Purkinje cell (primary cell): ENCODE measurements around the gene CCDC186. TPM values are rescaled to one million over a fixed set of nuclear protein-coding genes. Genes with fewer than 3 reads are reported as not detected.

ENCODE experiments used
- polyA plus RNA-seq: library from polyadenylated mRNA; unstranded; fragments of >200 nt; fragmentation: Nextera tagmentation; gene quantifications from 2 replicates; pipeline ENCODE4 v1.2.1, GENCODE V29; 2014

The CCDC186 gene
- polyA plus RNA-seq: 21.7 and 34.6 TPM in 2 replicates

DNA sequence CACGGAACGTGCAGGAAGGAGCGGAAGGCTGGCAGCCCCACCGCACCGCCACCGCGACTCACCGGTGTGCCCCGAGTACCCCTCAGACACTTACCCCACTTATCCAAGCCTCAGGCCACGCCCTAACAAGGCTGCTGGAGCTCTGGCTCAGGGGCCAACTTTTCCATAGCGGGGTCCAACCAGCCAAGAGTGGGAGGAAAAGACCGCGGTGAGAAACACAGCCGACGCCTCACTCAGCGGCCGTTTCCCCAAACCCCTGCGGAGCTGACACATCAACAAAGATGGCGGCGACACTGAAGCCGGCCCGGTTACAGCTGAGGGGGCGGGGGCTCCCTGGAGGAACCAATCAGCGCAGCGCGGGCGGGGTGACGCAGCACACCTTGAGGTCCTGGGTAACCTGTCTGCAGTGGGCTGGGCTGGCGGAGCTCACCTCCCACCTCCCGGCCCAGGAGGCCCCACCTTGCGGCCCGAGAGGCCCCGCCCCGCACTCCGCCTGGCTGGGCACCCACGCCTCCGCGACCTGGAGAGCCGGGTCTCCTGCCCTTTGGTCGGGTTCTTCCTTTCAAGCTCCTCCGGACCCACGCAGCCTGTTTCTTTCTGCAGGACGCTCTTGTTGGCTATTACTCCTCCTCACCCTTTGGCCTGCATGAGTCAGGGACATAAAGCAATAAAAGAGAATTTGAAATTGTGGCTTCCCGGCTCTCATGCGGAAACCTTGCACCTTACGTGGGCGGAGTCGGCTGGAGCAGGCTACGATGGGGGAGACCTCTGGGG, at the start of gene CCDC186:
Gene CCDC186, minus strand, starts transcription at position 283 of the 774 bp plus-strand sequence. CDS start 10,935 bp downstream, outside the sequence.

DNA sequence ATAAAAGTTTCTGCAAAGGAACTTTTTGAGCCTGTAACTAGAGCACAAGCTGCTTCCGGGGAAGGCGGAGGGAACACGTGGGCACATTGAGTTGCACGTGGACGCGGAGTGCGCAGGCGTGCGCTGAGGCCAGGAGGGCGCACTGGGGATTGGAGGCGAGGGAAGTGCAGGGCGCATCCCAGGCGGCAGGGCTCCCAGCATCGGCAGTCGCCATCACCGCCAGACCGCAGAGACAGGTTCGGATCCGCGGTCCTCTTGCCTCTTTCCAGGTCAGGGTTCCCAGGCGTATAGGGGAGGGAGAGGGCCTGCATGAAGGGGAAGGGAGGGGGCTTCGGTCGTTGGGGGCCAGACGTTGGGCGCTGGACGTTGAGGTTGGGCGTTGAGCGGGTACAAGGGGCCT, 5.1 kb upstream of the CCDC186 start, which contains the start of gene TDRD1:
Gene TDRD1, plus strand, starts transcription at position 206 of the 400 bp plus-strand sequence. CDS start 8,479 bp downstream, outside the sequence.

Other genes with a start within 250 kb of the CCDC186 start
- gene ADRB1, start 130.3 kb downstream of the CCDC186 start, polyA plus RNA-seq: 0.91 and 2.9 TPM in 2 replicates
- 3.0 and 4.3 TPM in 2 replicates for gene TDRD1, start 5.2 kb upstream of the CCDC186 start, polyA plus RNA-seq
- gene VWA2, start 65.1 kb upstream of the CCDC186 start, polyA plus RNA-seq: not detected in 2 replicates
- 0.62 and 2.6 TPM in 2 replicates for gene AFAP1L2, start 230.3 kb upstream of the CCDC186 start, polyA plus RNA-seq